Activated effector memory CD4-positive, alpha-beta T cell treated with anti-CD3 and anti-CD28 coated beads, Interleukin-2, amount 50 U/mL, for 16 hours (primary cell): ENCODE results near the gene APP.

Source experiments
- DNase-seq: peaks from one replicate; pipeline ENCODE4 v3.0.0-alpha.2; 2020

APP gene

GRCh38 chr21:26125433-26126167, 45.0 kb downstream of the APP start:
- DNase-seq: no peak

GRCh38 chr21:26124896-26125295, 45.7 kb downstream of the APP start:
- no peak for DNase-seq

GRCh38 chr21:26124421-26124833, 46.1 kb downstream of the APP start:
- DNase-seq: no peak

DNA sequence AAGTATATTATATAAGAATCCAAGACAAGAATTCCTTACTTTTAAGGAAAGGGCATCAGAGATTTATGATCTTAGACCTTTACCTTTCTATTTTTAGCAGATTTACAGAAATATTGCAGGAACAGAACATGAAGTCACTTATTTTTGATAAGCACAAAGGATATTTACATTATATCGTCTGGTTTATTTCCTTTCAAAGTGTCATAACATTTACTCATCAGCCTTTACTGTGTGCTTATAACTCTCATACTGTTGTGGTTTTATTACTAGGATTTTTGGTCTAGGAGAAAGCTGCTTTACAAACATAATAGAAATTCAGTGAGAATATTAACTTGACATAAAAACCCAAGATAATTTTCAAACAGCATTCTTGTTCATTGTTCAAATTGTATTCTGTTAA, 47.6 kb downstream of the APP start:
- DNase-seq: no peak

DNA sequence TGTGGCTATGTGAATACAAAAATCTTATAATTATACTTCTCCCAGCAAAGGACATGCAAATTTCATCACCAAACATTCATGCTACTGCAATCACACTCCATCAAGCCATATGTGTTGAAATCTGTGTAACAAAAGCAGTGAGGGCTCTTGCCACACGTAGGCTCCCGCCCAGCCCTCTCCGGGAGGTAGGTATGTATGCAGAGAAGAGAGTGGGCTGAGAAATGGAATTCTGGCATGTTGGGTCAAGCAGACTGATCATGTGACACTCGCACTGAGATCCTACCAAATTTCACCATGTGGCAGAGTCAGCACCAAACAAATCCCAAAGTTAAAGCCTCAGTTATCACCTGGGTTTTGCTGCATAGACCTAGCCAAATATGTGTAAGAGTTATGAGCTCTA, 49.7 kb downstream of the APP start:
- no peak for DNase-seq

GRCh38 chr21:26119906-26120305, 50.7 kb downstream of the APP start:
- no peak for DNase-seq

DNA sequence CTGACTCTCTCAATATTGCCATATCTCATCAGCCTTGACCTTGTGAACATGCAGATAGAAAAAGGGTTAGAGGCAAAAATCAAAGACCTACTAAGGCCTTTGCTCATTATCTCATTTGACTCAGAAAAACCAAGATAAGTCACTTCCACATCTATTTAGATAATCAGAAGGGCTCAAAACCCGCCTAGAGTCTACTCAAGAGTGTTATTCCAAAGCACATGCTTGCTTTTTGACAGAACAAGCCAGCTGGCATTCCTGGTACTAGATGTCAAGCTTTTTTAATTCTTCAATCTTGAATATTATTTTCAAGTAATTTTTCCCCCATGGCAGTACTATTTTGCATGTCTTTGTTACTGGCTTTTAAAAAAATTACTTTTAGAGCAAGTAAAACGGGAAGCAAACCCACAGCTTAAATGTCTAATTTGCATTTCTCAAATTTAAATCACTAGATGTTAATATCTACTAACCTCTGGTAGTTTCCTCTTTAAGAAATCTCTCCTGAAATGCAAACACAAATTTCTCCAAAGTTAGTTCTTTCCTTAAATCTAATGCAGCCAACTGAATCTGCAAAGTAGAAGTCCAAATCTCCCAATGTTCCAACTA, 51.5 kb downstream of the APP start:
- DNase-seq: no peak

GRCh38 chr21:26117972-26118367, 52.6 kb downstream of the APP start:
- no peak for DNase-seq

- no peak for DNase-seq
These were observed 53.1 kb downstream of the APP start for GRCh38 chr21:26117324-26117971.

DNA sequence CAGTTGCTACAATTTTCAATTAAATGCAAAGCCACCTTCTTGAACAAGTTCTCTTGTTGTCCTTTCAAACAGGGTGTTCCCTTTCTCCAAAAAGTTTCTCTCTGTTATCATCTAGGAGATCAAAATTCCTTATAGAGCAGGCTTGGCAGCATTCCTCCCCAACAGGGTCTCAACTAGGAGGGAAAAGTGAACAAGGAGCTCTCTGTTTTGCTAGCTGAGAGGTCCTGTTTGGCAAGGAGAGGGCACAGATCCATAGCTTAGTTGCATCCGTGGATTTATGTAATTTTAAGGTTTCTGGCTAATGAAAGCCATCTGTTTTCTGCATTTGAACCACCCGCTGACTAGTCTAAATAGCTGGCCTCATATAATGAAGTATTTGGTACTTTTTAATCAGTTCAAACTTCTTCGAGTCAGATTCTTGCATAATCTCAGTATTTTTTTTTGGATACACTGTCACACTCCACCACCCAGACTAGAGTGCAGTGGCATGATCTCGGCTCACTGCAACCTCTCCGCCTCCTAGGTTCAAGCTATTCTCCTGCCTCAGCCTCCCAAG, 54.0 kb downstream of the APP start:
- DNase-seq: no peak

DNA sequence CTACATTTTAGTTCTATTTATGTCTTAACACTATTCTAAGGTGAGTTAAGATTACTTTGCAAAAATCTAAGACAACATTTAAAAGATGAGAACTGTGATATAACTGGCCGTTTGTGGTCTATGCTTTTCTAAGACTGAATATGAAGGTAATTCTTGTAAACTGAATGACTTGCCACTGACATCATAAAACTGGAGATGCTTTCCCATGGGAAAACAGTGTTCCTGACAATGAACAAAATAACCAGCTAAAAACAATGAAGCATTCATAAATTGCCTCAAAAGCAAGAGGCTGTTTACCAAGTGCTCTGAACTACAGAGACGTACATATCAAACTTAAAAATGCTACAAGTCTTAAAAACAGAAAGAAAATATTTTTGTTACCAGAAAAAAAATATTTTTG, 54.7 kb downstream of the APP start:
- DNase-seq: no peak

DNA sequence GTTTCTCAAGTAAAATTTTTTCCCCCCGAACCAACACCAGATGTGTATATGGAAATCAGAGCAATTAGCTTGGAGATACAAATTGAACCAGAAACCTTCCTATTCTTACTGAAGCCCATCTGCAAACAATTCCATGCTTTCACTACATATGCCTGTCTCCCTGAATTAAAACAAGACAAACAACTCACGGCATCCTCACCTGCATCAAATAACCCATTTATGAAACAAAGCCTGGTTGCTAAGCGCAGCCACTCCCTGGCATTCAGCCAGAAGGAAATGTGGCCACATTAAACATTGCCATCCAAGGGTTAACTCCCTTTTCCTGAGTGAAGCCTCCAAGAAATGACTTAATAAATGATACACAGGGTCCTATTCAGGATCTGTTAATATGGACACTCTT, 55.3 kb downstream of the APP start:
- DNase-seq: no peak

- DNase-seq: no peak
These were observed 57.6 kb downstream of the APP start for GRCh38 chr21:26112975-26113374.

DNA sequence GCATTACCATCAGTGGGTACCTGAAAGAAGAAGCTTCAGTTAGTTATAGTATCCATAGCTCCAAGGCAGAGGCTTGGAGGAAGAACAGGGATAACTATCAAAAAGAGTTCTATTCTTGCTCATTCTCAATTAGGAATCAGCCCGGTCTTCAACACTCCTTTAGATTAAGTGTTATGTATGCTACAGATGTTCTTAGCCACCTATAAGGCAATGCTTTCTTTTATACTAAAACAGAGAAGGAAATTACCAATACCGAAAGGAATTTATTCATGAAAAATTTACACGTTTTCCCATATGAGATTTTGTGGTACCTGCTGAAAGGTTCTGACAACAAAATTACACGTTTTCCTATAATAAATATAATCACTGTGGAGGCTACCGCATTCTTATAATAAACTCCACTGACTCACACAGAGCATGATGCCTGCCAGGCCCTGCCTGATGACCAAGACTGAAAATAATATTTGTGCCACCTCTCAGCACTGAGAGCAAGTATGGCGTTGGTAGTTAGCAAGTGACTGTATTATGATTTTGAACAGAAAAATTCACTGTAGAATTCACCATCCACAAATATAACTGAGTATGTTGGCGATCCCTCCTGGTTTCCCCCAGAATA, 58.3 kb downstream of the APP start:
- no peak for DNase-seq

DNA sequence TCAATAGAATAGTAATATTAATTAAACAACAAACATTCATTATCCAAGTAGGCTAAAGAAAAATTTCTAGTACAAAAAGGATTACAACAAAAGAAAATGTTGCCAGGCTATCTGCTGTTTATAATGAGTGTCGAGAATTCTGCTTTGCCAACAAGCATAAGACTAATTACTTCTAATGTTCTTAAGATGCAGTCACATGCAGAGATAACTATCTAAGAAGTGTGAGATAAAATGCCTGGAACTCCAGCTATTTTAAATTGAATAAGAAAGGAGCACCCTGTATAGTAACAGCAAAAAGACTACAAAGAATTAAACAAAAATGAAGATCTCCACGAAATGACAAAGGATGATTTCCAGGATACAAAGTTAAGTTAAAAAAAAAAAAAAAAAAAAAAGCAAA, 59.9 kb downstream of the APP start:
- DNase-seq: no peak

GRCh38 chr21:26107429-26107828, 63.1 kb downstream of the APP start:
- no peak for DNase-seq

DNA sequence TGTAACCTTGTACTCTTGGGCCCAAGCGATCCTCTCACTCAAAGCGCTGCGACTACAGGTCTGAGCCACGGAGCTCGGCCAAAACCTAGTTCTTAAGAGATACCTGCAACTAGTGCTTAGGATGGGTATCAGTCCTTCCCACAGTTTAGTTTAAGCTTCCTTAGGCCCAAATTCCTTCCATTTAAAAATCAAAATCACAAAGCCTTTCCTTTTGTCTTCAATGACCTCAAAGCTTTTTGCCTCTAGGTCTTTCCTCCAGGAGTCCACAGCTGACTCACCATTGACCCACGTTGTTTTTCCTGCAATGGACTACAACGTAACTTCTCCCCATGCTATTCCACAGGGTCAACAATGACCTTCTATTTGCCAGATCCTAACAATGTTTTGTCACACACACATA, 64.0 kb downstream of the APP start:
- DNase-seq: no peak

GRCh38 chr21:26105819-26106218, 64.8 kb downstream of the APP start:
- no peak for DNase-seq

GRCh38 chr21:26100573-26100972, 70.0 kb downstream of the APP start:
- no peak for DNase-seq

GRCh38 chr21:26099610-26100219, 70.9 kb downstream of the APP start:
- no peak for DNase-seq

GRCh38 chr21:26098772-26099397, 71.7 kb downstream of the APP start:
- DNase-seq: no peak

DNA sequence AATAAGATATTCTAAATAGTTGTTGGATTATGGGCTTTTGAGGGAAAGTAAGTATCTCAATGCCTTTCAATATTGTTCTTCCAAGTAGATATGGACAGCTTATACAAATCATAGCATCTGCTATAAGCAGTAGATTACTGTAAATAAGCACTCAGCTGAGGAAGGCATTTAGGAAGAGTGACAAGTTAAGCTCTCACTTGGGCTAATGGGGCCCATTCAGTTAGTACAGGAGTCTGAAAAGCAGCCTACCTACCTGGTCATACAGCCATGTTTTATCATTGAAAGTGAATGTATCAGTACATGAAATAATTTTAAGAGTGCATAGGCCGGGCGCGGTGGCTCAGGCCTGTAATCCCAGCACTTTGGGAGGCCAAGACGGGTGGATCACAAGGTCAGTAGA, 73.1 kb downstream of the APP start:
- no peak for DNase-seq
